ENCODE results near the gene SLC25A21.

The SLC25A21 gene

GRCh38 chr14:36931791-36932190 is 240.6 kb downstream of the SLC25A21 start:
- H3K79me2 ChIP-seq (ENCODE audit: low read length), result no peaks in the 10 kb centered on the region
- H3K36me3 ChIP-seq (replicated peaks; ENCODE audit: insufficient read depth, low read length), result no peaks in the 10 kb centered on the region
- no peaks in the 10 kb centered on the region for H3K27me3 ChIP-seq (replicated peaks; ENCODE audit: insufficient read depth, low read length)
- H4K20me1 ChIP-seq (ENCODE audit: insufficient read depth, low read length), result no peaks in the 10 kb centered on the region
- H2AFZ ChIP-seq (ENCODE audit: low read length), result no peak overlapping the region
- no peak overlapping the region for H3K9ac ChIP-seq (ENCODE audit: low read length)
- H3K9me3 ChIP-seq (replicated peaks; ENCODE audit: insufficient read depth, low read length), result no peaks in the 10 kb centered on the region
- H3K27ac ChIP-seq (ENCODE audit: low read length), result no peak overlapping the region
- no peak overlapping the region for H3K4me2 ChIP-seq (ENCODE audit: low read depth, low read length)
- no peak overlapping the region for H3K4me3 ChIP-seq (ENCODE audit: low read length)
- no peak for DNase-seq
- no peaks in the 10 kb centered on the region for H3F3A ChIP-seq (ENCODE audit: insufficient read depth, low read length)
- H3K4me1 ChIP-seq (ENCODE audit: low read length), result no peaks in the 10 kb centered on the region
- no peak for TF ChIP-seq CTCF (IDR thresholded peaks at IDR 0.05; ENCODE audit: low read length)
- no peak for TF ChIP-seq EZH2 (optimal IDR thresholded peaks at IDR 0.05; ENCODE audit: low read depth, low read length)
- TF ChIP-seq EZH2phosphoT487 (IDR thresholded peaks at IDR 0.05; ENCODE audit: low read length), result no peak
- no peaks in the 10 kb centered on the region for H3K9me2 ChIP-seq (replicated peaks; ENCODE audit: insufficient read depth, low read length)

- Histone ChIP-seq H3K79me2 (ENCODE audit: low read length) (no peaks in the 10 kb centered on the region), H3K4me2 (ENCODE audit: low read depth, low read length) (no peak overlapping the region), H3K27ac (ENCODE audit: low read length) (no peak overlapping the region), H3K9me2 (replicated peaks; ENCODE audit: insufficient read depth, low read length) (no peaks in the 10 kb centered on the region), H3K36me3 (replicated peaks; ENCODE audit: insufficient read depth, low read length) (no peaks in the 10 kb centered on the region), H3K4me1 (ENCODE audit: low read length) (no peaks in the 10 kb centered on the region), H3K4me3 (ENCODE audit: low read length) (no peak overlapping the region), H3F3A (ENCODE audit: insufficient read depth, low read length) (no peaks in the 10 kb centered on the region), H3K9ac (ENCODE audit: low read length) (no peak overlapping the region), H4K20me1 (ENCODE audit: insufficient read depth, low read length) (no peaks in the 10 kb centered on the region), H3K27me3 (replicated peaks; ENCODE audit: insufficient read depth, low read length) (no peaks in the 10 kb centered on the region), H3K9me3 (replicated peaks; ENCODE audit: insufficient read depth, low read length) (no peaks in the 10 kb centered on the region), H2AFZ (ENCODE audit: low read length) (no peak overlapping the region)
- no peak for DNase-seq
- TF ChIP-seq CTCF (IDR thresholded peaks at IDR 0.05; ENCODE audit: low read length) (no peak), EZH2 (optimal IDR thresholded peaks at IDR 0.05; ENCODE audit: low read depth, low read length) (no peak), EZH2phosphoT487 (IDR thresholded peaks at IDR 0.05; ENCODE audit: low read length) (no peak)
These were observed 244.0 kb downstream of the SLC25A21 start for GRCh38 chr14:36928432-36928831.

DNA sequence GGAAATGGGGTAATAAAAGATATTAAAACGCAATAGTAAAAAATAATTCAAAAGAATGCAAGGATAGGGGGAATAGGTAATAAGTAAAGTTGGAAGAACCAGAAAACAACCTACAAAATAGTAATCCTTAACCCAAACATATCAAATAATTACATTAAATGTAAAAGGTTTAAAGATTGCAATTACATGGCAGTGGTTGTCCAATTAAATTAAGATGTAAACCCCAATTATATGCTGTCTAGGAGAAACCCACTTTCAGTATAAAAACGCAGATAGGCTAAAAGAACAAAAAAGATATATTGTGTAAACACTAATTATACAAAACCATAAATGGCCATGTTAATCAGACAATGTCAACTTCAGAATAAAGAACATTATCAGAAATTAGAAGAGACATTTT is 247.3 kb downstream of the SLC25A21 start:
- Histone ChIP-seq H3K4me2 (ENCODE audit: low read depth, low read length) (no peak overlapping the region), H3K9me2 (replicated peaks; ENCODE audit: insufficient read depth, low read length) (no peaks in the 10 kb centered on the region), H3K9me3 (replicated peaks; ENCODE audit: insufficient read depth, low read length) (no peaks in the 10 kb centered on the region), H3K4me3 (ENCODE audit: low read length) (no peak overlapping the region), H3K4me1 (ENCODE audit: low read length) (no peaks in the 10 kb centered on the region), H2AFZ (ENCODE audit: low read length) (no peak overlapping the region), H3K79me2 (ENCODE audit: low read length) (no peaks in the 10 kb centered on the region), H3K36me3 (replicated peaks; ENCODE audit: insufficient read depth, low read length) (no peaks in the 10 kb centered on the region), H3K27me3 (replicated peaks; ENCODE audit: insufficient read depth, low read length) (no peaks in the 10 kb centered on the region), H3K27ac (ENCODE audit: low read length) (no peak overlapping the region), H3F3A (ENCODE audit: insufficient read depth, low read length) (no peaks in the 10 kb centered on the region), H3K9ac (ENCODE audit: low read length) (no peak overlapping the region), H4K20me1 (ENCODE audit: insufficient read depth, low read length) (no peaks in the 10 kb centered on the region)
- TF ChIP-seq CTCF (IDR thresholded peaks at IDR 0.05; ENCODE audit: low read length) (no peak), EZH2 (optimal IDR thresholded peaks at IDR 0.05; ENCODE audit: low read depth, low read length) (no peak), EZH2phosphoT487 (IDR thresholded peaks at IDR 0.05; ENCODE audit: low read length) (no peak)
- no peak for DNase-seq

Measured in MM.1S (cell line).